Esophagus squamous epithelium (tissue), 4 donors: ENCODE data around the gene DTX1.

Source experiments
- POLR2A ChIP-seq, 4 donors: fragments of 450-650 bp; IDR thresholded peaks; one replicate each; pipeline ENCODE4 v1.6.1; 2017; ENCODE audit warnings: antibody characterized with exemption in 4 of 4, mild to moderate bottlenecking in 4 of 4, moderate library complexity in 3 of 4
- TF ChIP-seq, protein P1 (sequence below), 6 experiments: fragments of 450-650 bp in 4 of 6; fragments of 200-600 bp in 2 of 6; sonication (generic) in 2 of 6; IDR thresholded peaks; one replicate each; pipeline ENCODE4 v1.5.1; 2016 to 2019; ENCODE audit warnings: antibody characterized with exemption in 6 of 6, mild to moderate bottlenecking in 4 of 6, moderate library complexity in 4 of 6

DNA sequence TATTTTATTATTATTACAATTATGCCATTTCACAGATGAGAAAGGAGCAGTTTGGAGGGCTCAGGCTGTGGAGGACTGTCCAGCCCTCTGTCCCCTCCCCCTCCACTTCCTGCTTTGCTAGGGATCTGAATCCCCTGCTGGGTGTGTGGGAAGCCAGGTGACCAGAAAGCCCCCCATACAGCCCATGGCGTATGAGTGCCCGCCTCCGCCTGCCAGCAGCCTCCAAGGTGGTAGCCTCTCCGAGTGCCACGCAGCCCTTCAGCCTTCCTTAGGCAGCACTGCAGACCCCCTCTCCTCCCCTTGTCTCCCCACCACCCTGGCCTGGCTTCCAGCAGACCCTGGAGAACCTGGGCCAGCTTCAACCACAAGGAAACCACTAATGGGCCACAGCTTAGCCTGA lies 12.6 kb downstream of the DTX1 start:
- TF ChIP-seq, protein P1, sequence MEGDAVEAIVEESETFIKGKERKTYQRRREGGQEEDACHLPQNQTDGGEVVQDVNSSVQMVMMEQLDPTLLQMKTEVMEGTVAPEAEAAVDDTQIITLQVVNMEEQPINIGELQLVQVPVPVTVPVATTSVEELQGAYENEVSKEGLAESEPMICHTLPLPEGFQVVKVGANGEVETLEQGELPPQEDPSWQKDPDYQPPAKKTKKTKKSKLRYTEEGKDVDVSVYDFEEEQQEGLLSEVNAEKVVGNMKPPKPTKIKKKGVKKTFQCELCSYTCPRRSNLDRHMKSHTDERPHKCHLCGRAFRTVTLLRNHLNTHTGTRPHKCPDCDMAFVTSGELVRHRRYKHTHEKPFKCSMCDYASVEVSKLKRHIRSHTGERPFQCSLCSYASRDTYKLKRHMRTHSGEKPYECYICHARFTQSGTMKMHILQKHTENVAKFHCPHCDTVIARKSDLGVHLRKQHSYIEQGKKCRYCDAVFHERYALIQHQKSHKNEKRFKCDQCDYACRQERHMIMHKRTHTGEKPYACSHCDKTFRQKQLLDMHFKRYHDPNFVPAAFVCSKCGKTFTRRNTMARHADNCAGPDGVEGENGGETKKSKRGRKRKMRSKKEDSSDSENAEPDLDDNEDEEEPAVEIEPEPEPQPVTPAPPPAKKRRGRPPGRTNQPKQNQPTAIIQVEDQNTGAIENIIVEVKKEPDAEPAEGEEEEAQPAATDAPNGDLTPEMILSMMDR (IDR thresholded peaks at IDR 0.05), result no peak
- TF ChIP-seq POLR2A (IDR thresholded peaks at IDR 0.05), result no peak
